Activated gamma-delta T cell treated with anti-CD3 and anti-CD28 coated beads, Interleukin-2, amount 50 U/mL, for 16 hours (primary cell): ENCODE measurements around the gene SNX32.

Experiments used
- DNase-seq: peaks from one replicate; pipeline ENCODE4 v3.0.0-alpha.2; 2020; ENCODE audit warnings: low read depth

Gene SNX32

GRCh38 chr11:65797711-65798110, 36.1 kb upstream of the SNX32 start:
- no peak for DNase-seq

- DNase-seq = no peak
Measured at GRCh38 chr11:65798882-65799281, 34.9 kb upstream of the SNX32 start.

- DNase-seq = no peak
Measured at GRCh38 chr11:65801153-65801987, 32.4 kb upstream of the SNX32 start.

DNA sequence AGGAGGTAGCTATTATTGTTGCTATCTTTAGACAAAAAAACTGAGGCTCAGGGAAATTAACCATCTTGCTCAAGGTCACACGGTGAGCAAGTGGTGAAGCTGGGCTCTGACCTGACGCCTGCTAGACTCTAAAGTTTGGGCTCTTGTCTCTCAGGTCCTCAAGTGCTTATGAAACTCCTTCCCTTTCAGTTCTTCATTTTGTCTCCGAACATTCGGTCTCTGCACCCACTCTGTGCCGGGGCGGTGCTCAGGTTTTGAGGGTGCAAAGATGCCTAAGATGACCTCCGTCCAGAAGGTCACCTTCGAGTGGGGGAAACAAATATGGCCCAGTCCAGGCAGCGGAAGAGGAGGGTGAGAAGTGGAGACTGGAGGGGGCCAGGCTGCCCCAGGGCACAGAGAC, 30.9 kb upstream of the SNX32 start:
- DNase-seq = no peak

DNA sequence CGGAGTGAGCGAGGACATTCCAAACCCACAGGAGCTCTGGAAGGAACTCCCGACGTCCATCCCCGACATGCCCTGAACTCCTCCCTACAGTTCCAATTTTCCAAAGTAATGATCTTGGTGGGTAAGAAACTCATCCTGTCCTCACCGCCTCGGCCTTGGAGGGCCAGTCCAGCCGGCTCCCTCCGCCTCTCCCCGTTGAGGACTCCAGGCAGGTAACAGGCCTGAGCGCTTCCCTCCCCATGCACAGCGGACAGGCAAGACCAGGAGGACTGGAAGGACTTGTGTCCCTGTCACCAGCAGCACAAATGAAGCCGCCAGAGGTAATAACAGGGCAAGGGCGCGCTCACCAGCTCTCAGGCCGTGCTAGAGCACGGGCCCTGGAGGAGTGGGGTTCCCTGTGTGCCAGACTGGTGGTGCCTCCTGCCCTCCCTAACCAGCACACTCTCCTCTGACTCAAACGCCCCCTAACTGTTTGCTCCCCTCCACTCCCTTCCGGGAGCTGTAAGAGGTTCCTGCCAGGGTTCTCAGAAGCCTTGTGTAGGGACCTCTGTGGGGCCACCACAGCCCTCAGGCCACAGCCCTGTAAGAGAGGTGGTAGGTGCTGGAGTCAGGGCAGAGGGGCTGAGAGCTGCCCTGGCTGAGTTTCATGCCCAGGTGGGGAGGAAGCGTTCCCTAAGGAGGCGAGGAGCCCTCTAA, 29.8 kb upstream of the SNX32 start:
- no peak for DNase-seq

DNA sequence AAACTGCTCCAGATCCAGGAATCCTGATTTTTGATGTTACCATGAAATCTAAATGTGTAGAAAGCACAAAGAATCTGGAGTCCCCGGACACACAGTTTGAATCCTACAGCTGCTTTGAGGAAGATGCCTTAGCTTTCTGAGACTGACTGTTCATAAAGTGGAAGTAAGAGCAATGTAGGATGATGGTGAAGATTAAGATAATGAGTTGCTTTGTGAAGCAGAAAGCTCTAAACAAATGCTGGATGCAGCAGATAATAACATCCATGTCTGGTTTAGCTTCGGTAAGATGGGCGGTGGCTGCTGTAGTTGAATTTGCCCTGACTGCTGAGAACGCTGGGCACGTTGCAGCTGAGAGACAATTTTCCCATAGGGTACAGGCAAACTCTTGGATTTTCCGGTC, 26.8 kb upstream of the SNX32 start:
- DNase-seq = no peak

DNA sequence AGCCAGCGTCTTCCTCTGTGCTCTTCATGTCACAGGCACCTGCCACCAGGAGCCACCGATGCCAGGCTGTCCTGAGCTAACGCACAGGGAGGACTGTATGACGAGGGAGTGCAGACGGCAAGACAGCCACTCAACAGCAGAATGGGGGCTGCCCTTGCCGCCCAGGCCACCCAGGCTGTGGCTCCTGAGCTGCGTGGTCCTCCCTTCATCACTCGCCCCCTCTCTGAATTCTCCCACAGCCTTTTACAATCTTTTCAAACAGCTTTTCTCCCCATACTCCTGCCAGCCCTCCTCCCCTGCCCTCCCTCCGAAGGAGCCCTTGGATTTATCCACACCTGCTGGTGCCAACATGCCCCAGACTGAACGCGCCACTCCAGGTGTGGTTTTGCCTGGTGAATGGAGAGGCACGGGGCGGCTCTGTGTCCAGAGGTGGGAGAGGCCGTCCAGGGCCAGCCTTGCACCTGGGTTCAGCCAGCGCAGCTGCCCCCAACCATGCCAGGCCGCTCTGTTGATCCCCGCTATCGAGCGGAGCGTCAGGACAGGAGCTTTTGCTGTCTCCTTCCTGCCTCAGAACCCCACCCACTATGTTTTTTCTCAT, 24.9 kb upstream of the SNX32 start:
- DNase-seq = no peak

GRCh38 chr11:65809496-65809895, 24.3 kb upstream of the SNX32 start:
- DNase-seq = no peak

- no peak for DNase-seq
Measured at GRCh38 chr11:65810046-65810868, 23.5 kb upstream of the SNX32 start.

DNA sequence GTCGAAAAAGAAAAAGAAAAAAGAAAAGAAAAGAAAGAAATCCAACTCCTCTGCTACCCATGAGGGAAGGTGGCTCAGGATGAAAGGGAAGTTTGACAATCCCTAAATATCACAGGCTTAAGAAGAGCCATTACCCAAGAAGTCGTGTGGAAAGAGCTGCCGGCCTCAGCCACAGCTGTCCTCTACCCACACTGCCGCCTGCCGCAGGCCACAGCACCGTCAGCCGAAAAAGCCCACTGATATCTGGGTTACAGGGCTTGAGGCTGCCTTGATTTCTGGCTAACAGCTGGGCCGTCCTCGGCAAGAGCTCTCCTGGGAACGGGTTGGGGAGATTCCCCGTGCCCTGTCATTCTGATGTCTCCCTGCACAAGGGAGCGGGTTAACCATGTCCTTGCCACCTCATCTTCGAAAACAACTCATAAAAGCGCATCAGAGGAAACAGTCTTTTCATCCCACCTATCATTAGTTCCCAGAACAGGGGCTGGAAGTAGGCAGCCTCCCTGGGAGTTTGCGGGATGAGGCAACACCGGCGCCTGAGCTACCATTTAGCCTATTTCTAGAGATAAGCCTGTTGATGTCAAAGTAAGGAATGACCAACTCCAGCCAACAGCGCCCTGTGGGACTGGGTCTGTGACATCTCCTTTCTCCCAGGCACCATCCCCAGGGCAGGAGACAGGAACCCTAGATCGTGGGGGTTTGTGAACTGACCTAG, 21.8 kb upstream of the SNX32 start:
- no peak for DNase-seq

- no peak for DNase-seq
Measured at GRCh38 chr11:65814131-65814985, 19.4 kb upstream of the SNX32 start.

DNA sequence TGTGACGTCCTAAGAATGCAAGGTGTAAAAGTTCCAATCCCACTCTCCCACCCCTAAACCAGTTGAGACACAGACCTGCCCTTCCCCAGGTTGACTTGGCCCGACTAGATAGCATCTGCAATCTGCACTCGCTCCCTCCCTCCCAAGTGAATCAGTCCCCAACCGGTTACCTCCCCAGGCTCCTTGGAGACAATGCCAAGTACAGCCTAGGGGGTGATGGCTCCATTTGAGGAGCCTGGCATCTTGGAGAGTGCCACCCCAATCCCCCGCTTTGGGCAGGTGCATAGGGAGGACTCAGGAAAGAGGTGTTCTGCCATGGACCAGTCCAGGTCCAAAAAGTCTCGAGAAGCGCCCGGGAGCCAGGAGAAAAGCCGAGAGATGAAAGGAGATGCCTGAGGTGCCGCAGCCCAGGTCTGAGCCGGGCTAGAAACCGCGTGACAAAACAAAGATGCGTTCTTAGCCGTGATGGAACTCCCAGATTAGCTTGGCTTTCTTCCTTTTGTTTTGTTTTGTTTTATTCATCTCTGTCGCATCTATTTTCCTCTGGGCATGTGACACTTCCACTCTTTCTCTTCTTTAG, 18.7 kb upstream of the SNX32 start:
- no peak for DNase-seq

DNA sequence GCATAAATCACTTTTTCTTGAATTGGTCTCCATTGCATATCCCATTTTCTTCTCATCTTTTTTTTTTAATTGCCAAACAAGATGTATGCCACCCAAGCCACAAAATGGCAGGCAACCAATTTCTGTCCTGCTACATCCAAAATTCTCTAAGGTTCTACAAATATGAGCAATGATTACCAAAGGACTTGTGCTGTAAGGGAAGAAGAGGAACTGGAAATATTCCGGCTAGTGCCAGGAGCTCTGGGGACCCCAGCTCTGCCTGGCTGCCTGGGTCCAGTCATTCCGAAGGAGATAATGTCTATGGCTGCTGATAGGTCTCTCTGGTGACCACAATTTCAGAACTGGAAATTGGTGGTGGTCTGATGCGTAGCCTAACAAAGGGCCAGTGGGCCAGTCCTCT, 17.1 kb upstream of the SNX32 start:
- no peak for DNase-seq

GRCh38 chr11:65817312-65817834, 16.4 kb upstream of the SNX32 start:
- no peak for DNase-seq

GRCh38 chr11:65817835-65818680, 15.7 kb upstream of the SNX32 start:
- DNase-seq = peak; percentile 92

GRCh38 chr11:65821107-65821506, 12.7 kb upstream of the SNX32 start:
- DNase-seq = no peak

- no peak for DNase-seq
Measured at GRCh38 chr11:65822776-65823528, 10.8 kb upstream of the SNX32 start.

DNA sequence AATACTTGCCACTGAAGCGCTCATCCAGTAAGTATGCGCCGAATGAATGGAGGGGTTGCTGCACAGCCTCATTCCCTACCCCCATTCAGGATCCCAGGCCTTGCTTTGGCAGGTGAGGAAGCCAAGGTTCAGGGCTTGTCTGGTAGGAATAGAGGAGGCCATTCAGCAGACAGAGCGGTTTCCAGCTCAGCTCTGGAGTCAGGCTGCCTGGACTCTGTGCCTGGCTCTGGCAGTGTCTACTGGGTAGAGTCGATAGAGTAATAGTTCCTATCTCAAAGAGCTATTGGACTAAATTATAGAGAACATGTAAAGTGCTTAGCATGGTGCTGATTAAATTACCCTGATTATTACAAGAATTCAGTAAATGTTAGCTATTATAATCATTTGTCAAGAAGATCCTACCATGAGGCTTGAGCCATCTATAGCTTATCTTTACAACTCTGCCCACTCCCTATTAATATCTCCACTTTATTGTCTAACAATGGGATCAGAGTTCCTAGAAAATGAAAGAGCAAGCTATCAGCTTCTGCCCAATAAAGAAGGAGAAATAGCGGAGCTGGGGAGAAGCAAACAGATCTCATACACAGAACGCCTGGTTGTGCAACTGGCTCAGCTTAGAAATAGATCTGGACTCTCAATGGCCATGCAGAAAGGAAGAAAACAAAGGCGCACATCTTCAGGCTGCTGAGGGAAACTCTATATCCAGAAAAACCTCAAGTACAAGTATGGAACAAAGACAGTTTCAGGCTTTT, 6.6 kb upstream of the SNX32 start:
- no peak for DNase-seq
